ENCODE results near the gene SH3BP1.
A peak's percentile ranks its signal among the peaks of the same experiment; 100 is the strongest.

- no peak for TF ChIP-seq EZH2 (IDR thresholded peaks at IDR 0.05; ENCODE audit: borderline replicate concordance, insufficient read depth, low read length, poor library complexity, severe bottlenecking)
- TF ChIP-seq CTCF (IDR thresholded peaks at IDR 0.05; ENCODE audit: poor library complexity, severe bottlenecking), result peak; percentile 64
- TF ChIP-seq POLR2AphosphoS5 (IDR thresholded peaks at IDR 0.05), result no peak
- no peak for TF ChIP-seq EP300 (conservative IDR thresholded peaks at IDR 0.05; ENCODE audit: poor library complexity, severe bottlenecking)
- TF ChIP-seq SMC3 (conservative IDR thresholded peaks at IDR 0.05; ENCODE audit: poor library complexity), result peak; percentile 46
- TF ChIP-seq REST (IDR thresholded peaks at IDR 0.05; ENCODE audit: borderline replicate concordance), result no peak
- TF ChIP-seq TAF1 (IDR thresholded peaks at IDR 0.05; ENCODE audit: low read depth), result no peak
- peak; percentile 49 for TF ChIP-seq RAD21 (conservative IDR thresholded peaks at IDR 0.05)
- no peak for TF ChIP-seq MXI1 (conservative IDR thresholded peaks at IDR 0.05; ENCODE audit: poor library complexity, severe bottlenecking)
Observed at GRCh38 chr22:37623075-37624016, 16.1 kb upstream of the SH3BP1 start.

Measured in neural cell (in vitro differentiated cells).